ENCODE measurements around the gene PCDHGC4.

GRCh38 chr5:141496038-141496437 lies 11.2 kb downstream of the PCDHGC4 start:
- TF ChIP-seq CTCF (IDR thresholded peaks at IDR 0.05; ENCODE audit: low read depth, low read length) (no peak), EZH2phosphoT487 (IDR thresholded peaks at IDR 0.05; ENCODE audit: low read depth) (no peak)

Measured in OCI-LY3 (cell line).